ENCODE data around the gene COLQ. TPM values are rescaled to one million over a fixed set of nuclear protein-coding genes. Genes with fewer than 3 reads are reported as not detected.
A peak's percentile ranks its signal among the peaks of the same experiment; 100 is the strongest.

Gene COLQ
- total and polyA plus RNA-seq, 11 donors, result 2.1 to 33.0 (median 10.7) TPM

DNA sequence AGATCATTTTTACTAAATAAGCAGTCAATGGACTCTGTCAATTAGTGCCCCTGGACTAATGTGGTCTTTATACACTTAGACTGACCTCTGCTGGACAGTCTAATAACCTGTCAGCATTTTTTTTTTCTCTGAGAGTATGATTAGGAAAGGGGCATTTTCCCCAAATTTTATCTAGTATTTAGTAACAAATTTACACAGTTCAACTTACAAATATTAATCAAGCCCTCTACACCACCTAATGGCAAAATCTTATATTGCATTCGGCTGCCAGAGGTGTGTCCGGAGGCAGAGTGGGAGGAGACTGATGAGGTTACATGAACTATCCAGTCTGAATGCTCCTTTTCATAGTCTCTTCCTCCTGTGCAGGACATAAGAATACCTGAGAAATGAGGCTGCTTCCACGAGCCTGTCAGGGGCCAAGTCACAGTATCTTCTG lies 36.0 kb upstream of the COLQ start:
- ATAC-seq, result peak; percentile 33 to 79 (median 71)
- intact Hi-C loops (cut with DNase I), result loop anchor here (1.0 to 10.0 kb wide), 11 partner anchors 125 to 450 kb away; partner anchors contain the start of genes EAF1 (in 8 of the 10), METTL6 (in 8 of the 10) and CAPN7 (in 1 of the 10)
- TF ChIP-seq POLR2A (IDR thresholded peaks at IDR 0.05), result no peak
- TF ChIP-seq, protein P1, sequence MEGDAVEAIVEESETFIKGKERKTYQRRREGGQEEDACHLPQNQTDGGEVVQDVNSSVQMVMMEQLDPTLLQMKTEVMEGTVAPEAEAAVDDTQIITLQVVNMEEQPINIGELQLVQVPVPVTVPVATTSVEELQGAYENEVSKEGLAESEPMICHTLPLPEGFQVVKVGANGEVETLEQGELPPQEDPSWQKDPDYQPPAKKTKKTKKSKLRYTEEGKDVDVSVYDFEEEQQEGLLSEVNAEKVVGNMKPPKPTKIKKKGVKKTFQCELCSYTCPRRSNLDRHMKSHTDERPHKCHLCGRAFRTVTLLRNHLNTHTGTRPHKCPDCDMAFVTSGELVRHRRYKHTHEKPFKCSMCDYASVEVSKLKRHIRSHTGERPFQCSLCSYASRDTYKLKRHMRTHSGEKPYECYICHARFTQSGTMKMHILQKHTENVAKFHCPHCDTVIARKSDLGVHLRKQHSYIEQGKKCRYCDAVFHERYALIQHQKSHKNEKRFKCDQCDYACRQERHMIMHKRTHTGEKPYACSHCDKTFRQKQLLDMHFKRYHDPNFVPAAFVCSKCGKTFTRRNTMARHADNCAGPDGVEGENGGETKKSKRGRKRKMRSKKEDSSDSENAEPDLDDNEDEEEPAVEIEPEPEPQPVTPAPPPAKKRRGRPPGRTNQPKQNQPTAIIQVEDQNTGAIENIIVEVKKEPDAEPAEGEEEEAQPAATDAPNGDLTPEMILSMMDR (IDR thresholded peaks at IDR 0.05), result peak; percentile 41 to 77 (median 60)

DNA sequence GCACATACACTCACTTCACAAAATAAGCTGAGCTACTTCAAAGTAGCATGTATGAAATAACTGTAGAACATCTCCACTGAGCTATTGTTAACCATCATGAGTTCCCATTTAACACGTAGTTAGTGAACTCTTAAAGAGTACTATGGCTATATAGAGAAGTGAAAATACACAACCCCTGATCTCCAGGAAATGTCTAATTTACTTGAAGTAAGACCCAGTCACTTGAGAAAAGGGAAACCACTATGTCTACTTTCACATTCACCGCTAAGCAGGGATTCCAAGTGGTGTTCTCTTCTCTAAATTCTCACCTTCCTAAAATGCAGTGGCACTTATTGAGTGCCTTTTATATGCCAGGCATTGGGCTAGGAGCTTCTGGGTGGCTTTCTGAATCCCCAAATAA lies 35.0 kb upstream of the COLQ start:
- TF ChIP-seq POLR2A (IDR thresholded peaks at IDR 0.05), result no peak
- TF ChIP-seq, protein P1 (IDR thresholded peaks at IDR 0.05), result no peak
- Histone ChIP-seq H3K27me3 (no peaks in the 10 kb centered on the region), H3K36me3 (peaks cover 0 to 26% (median 18%) of the 10 kb centered on the region in 9 donors), H3K27ac (peak overlapping the region in 1 of 12 donors; percentile 67), H3K4me1 (peaks cover 0 to 21% (median 0%) of the 10 kb centered on the region in 12 donors), H3K4me3 (no peak overlapping the region), H3K9me3 (no peaks in the 10 kb centered on the region)
- peak in 3 of 4 donors; percentile 40 to 59 (median 54) for ATAC-seq
- DNase-seq, result no peak
- 68 to 84% (median 77%) methylated on average over 2 of the region's 2 CpGs for WGBS, 4 donors
- intact Hi-C loops (cut with DNase I), result loop anchor here (2.0 to 10.0 kb wide), 10 partner anchors 124 to 449 kb away; partner anchors contain the start of genes EAF1 (in 8 of the 10), METTL6 (in 8 of the 10) and CAPN7 (in 1 of the 10)

More for the DNA sequence above, 36.0 kb upstream of the COLQ start:
- Histone ChIP-seq H3K36me3 (peaks cover 0 to 36% (median 28%) of the 10 kb centered on the region in 9 donors), H3K27me3 (no peaks in the 10 kb centered on the region), H3K9me3 (no peaks in the 10 kb centered on the region), H3K4me3 (no peak overlapping the region), H3K27ac (peak overlapping the region in 1 of 12 donors; percentile 67), H3K4me1 (peaks cover 0 to 21% (median 0%) of the 10 kb centered on the region in 12 donors)
- WGBS, 4 donors, result 2 to 9% (median 4%) methylated on average over 3 of the region's 3 CpGs
- peak in 2 of 5 donors; percentile 35 to 39 for DNase-seq

DNA sequence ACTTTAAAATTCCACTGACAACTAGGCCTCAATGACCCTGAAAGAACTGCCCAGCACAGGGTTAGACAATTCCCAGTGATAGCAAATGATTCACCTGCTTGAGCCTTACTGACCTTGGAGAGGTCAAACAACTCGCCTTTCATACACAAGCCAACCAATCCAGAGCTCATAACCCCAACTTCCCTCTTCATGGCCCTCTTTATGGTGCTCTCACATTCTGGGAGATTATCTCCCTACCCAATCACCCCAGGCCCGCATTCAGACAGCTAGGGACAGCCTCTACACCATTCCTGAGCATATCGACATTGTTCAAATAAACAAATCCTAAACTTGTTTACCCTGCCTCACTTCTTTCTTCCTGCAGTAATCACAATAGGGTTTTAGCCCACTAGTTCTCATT lies 32.2 kb upstream of the COLQ start:
- peak in 1 of 4 donors; percentile 16 for ATAC-seq
- Histone ChIP-seq H3K36me3 (peaks cover 0 to 3% (median 0%) of the 10 kb centered on the region in 9 donors), H3K4me1 (peaks cover 0 to 21% (median 0%) of the 10 kb centered on the region in 12 donors), H3K27me3 (no peaks in the 10 kb centered on the region), H3K27ac (no peak overlapping the region), H3K9me3 (no peaks in the 10 kb centered on the region), H3K4me3 (no peak overlapping the region)
- DNase-seq, result no peak
- no peak for TF ChIP-seq POLR2A (IDR thresholded peaks at IDR 0.05)
- TF ChIP-seq, protein P1 (IDR thresholded peaks at IDR 0.05), result no peak
- intact Hi-C loops (cut with DNase I), result loop anchor here in 3 of 10 donors (5.0 to 10.0 kb wide), 4 partner anchors 129 to 351 kb away; partner anchors contain the start of genes CAPN7 (in 1 of the 3), EAF1 (in 1 of the 3) and METTL6 (in 1 of the 3)
- 76 to 86% (median 81%) methylated on average over 3 of the region's 3 CpGs for WGBS, 4 donors

DNA sequence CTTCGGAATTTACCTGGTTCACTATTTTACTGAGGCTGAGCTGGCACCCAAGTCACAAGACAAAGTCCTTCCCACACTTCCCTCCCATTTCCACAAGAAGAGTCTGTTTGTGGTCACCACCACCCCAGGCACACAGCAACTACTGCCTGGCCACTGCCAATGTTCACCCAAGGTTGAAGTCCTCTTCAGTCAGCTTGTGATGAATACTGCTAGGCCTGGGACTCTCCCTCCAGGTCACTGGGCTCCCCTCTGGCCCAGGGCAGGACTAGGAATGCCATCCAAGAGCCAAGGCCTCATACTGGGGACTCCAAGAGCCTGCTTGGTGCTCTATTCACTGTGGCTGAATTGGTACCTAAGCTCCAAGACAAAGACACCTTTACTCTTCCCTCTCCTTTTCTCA lies 30.4 kb upstream of the COLQ start:
- no peaks in the 10 kb centered on the region for H3K27me3 ChIP-seq
- TF ChIP-seq, protein P1 (IDR thresholded peaks at IDR 0.05), result no peak
- TF ChIP-seq POLR2A (IDR thresholded peaks at IDR 0.05), result no peak
- no peak overlapping the region for H3K27ac ChIP-seq
- peaks cover 0 to 2% (median 0%) of the 10 kb centered on the region in 9 donors for H3K36me3 ChIP-seq
- WGBS, 4 donors, result 97 to 100% (median 97%) methylated on average over 1 of the region's 1 CpG; no CpG with 5 or more reads in 1 of the 4 donors
- intact Hi-C loops (cut with DNase I), result loop anchor here in 3 of 10 donors (5.0 to 10.0 kb wide), 4 partner anchors 127 to 350 kb away; partner anchors contain the start of genes CAPN7 (in 1 of the 3), EAF1 (in 1 of the 3) and METTL6 (in 1 of the 3)
- H3K4me3 ChIP-seq, result no peak overlapping the region
- peaks cover 0 to 11% (median 0%) of the 10 kb centered on the region in 12 donors for H3K4me1 ChIP-seq
- ATAC-seq, result no peak
- no peaks in the 10 kb centered on the region for H3K9me3 ChIP-seq
- DNase-seq, result no peak

Data from heart left ventricle (tissue), 16 donors.